K562 treated with DMSO at 1 percent for 12 hours (cell line): ENCODE measurements around the gene OSER1. TPM values are rescaled to one million over a fixed set of nuclear protein-coding genes. Genes with fewer than 3 reads are reported as not detected.

Experiments
- total RNA-seq: library from RNA; unstranded; fragments of 300-600 nt; gene quantifications from 2 replicates; pipeline ENCODE4 v1.2.3, GENCODE V29; 2022; ENCODE audit not compliant: insufficient read depth

The OSER1 gene
- total RNA-seq: 22.2 and 30.6 TPM in 2 replicates

GRCh38 chr20:44210406-44211176 is at the start of gene OSER1:
OSER1 (minus strand) TSS chr20:44210771; CDS start chr20:44206957, 3,814 bp downstream.

GRCh38 chr20:44247131-44247571 is 36.6 kb upstream of the OSER1 start, which contains the start of gene GDAP1L1:
GDAP1L1 (plus strand) TSS chr20:44247308; CDS start chr20:44247335, 27 bp downstream.

GRCh38 chr20:44187054-44187771 is 23.4 kb downstream of the OSER1 start, which contains the start of gene JPH2:
JPH2 (minus strand) TSS chr20:44187188; CDS start chr20:44186705, 483 bp downstream.

Other genes starting within 250 kb of the OSER1 start
- gene JPH2, start 23.6 kb downstream of the OSER1 start, total RNA-seq: not detected in 2 replicates
- gene GDAP1L1, start 36.5 kb upstream of the OSER1 start, total RNA-seq: 1.4 and 1.6 TPM in 2 replicates
- gene FITM2, start 100.4 kb upstream of the OSER1 start, total RNA-seq: 2.0 and 4.4 TPM in 2 replicates
- gene R3HDML, start 126.3 kb upstream of the OSER1 start, total RNA-seq: not detected in 2 replicates
- 0.48 TPM in 1 of 2 replicates, not detected in the other for gene HNF4A, start 144.9 kb upstream of the OSER1 start, total RNA-seq